ENCODE measurements around the gene ROR1. TPM values are rescaled to one million over a fixed set of nuclear protein-coding genes. Genes with fewer than 3 reads are reported as not detected.

Gene ROR1
- polyA plus RNA-seq, 1 of the 3 experiments (the other 2 are of a cell fraction): 4.0 TPM

- H3K27ac ChIP-seq (ENCODE audit: low read depth in 2 of 2, low read length in 1 of 2): no peak overlapping the region
- no peak for DNase-seq
- H4K20me1 ChIP-seq (ENCODE audit: insufficient read depth): no peaks in the 10 kb centered on the region
- H3K4me3 ChIP-seq (ENCODE audit: low read depth in 2 of 2, low read length in 1 of 2): no peak overlapping the region
- CTCF ChIA-PET: interaction anchor here (0.5 to 1.3 kb wide), 2 partner anchors 47 to 505 kb away, joined by 3 read pairs; no protein-coding TSS in a partner anchor
- H3K4me2 ChIP-seq: no peak overlapping the region
- H3K36me3 ChIP-seq (replicated peaks in 1 of 2; ENCODE audit: control insufficient read depth in 1 of 2, insufficient read depth in 2 of 2, low read length in 1 of 2): no peaks in the 10 kb centered on the region
- no peak overlapping the region for H3K9ac ChIP-seq
- H2AFZ ChIP-seq (ENCODE audit: low read depth): no peak overlapping the region
- no peaks in the 10 kb centered on the region for H3F3A ChIP-seq (replicated peaks; ENCODE audit: insufficient read depth)
- H3K79me2 ChIP-seq (ENCODE audit: insufficient read depth): no peaks in the 10 kb centered on the region
- WGBS (ENCODE audit: low lambda C conversion rate): 28% methylated on average over 1 of the region's 1 CpG
- TF ChIP-seq REST (IDR thresholded peaks at IDR 0.05; ENCODE audit: low read depth, low read length) (no peak), MEF2A (IDR thresholded peaks at IDR 0.05; ENCODE audit: borderline replicate concordance, low read depth) (no peak), EP300 (IDR thresholded peaks at IDR 0.05; ENCODE audit: borderline replicate concordance in 1 of 2, low read depth in 1 of 2, low read length in 1 of 2) (no peak), NRF1 (IDR thresholded peaks at IDR 0.05; ENCODE audit: low read depth, low read length) (no peak)
- no peaks in the 10 kb centered on the region for H3K9me3 ChIP-seq
- H3K4me1 ChIP-seq (ENCODE audit: control insufficient read depth in 1 of 2, insufficient read depth in 2 of 2, low read depth in 1 of 2, low read length in 1 of 2): no peaks in the 10 kb centered on the region
- POLR2A ChIA-PET: no interaction called here
- no peaks in the 10 kb centered on the region for H3K27me3 ChIP-seq (ENCODE audit: insufficient read depth)
- H3K9me2 ChIP-seq: no peaks in the 10 kb centered on the region
These were observed 35.0 kb upstream of the ROR1 start for GRCh38 chr1:63738772-63739171.

GRCh38 chr1:63739452-63739851 is 34.4 kb upstream of the ROR1 start:
- H4K20me1 ChIP-seq (ENCODE audit: insufficient read depth): no peaks in the 10 kb centered on the region
- no peaks in the 10 kb centered on the region for H3K4me1 ChIP-seq (ENCODE audit: control insufficient read depth in 1 of 2, insufficient read depth in 2 of 2, low read depth in 1 of 2, low read length in 1 of 2)
- H3K27me3 ChIP-seq (ENCODE audit: insufficient read depth): no peaks in the 10 kb centered on the region
- H3K9me3 ChIP-seq: no peaks in the 10 kb centered on the region
- H3K9me2 ChIP-seq: no peaks in the 10 kb centered on the region
- no peak overlapping the region for H3K27ac ChIP-seq (ENCODE audit: low read depth in 2 of 2, low read length in 1 of 2)
- H3K4me2 ChIP-seq: no peak overlapping the region
- H3F3A ChIP-seq (replicated peaks; ENCODE audit: insufficient read depth): no peaks in the 10 kb centered on the region
- H3K4me3 ChIP-seq (ENCODE audit: low read depth in 2 of 2, low read length in 1 of 2): no peak overlapping the region
- WGBS (ENCODE audit: low lambda C conversion rate): 19% methylated on average over 2 of the region's 2 CpGs
- ChIA-PET CTCF (interaction anchor here (0.5 to 1.3 kb wide), 3 partner anchors 10 to 504 kb away, joined by 3 read pairs; no protein-coding TSS in a partner anchor), POLR2A (no interaction called here)
- no peak for DNase-seq
- H3K9ac ChIP-seq: no peak overlapping the region
- no peaks in the 10 kb centered on the region for H3K36me3 ChIP-seq (replicated peaks in 1 of 2; ENCODE audit: control insufficient read depth in 1 of 2, insufficient read depth in 2 of 2, low read length in 1 of 2)
- no peaks in the 10 kb centered on the region for H3K79me2 ChIP-seq (ENCODE audit: insufficient read depth)
- no peak overlapping the region for H2AFZ ChIP-seq (ENCODE audit: low read depth)
- TF ChIP-seq ZBTB33 (IDR thresholded peaks at IDR 0.05; ENCODE audit: borderline replicate concordance, low read depth): no peak
- TF ChIP-seq FOSL2 (IDR thresholded peaks at IDR 0.05; ENCODE audit: borderline replicate concordance, low read depth): no peak
- no peak for TF ChIP-seq TEAD4 (IDR thresholded peaks at IDR 0.05; ENCODE audit: borderline replicate concordance, insufficient read depth)
- TF ChIP-seq MXI1 (IDR thresholded peaks at IDR 0.05; ENCODE audit: low read depth, low read length): no peak
- TF ChIP-seq MEF2A (IDR thresholded peaks at IDR 0.05; ENCODE audit: borderline replicate concordance, low read depth): no peak
- no peak for TF ChIP-seq CHD2 (IDR thresholded peaks at IDR 0.05; ENCODE audit: low read length, partially characterized antibody)
- TF ChIP-seq RFX5 (IDR thresholded peaks at IDR 0.05; ENCODE audit: low read length): no peak
- TF ChIP-seq MAX (IDR thresholded peaks at IDR 0.05; ENCODE audit: low read depth): no peak
- no peak for TF ChIP-seq RCOR1 (IDR thresholded peaks at IDR 0.05; ENCODE audit: low read length)
- TF ChIP-seq GABPA (IDR thresholded peaks at IDR 0.05; ENCODE audit: low read depth): no peak
- TF ChIP-seq REST (IDR thresholded peaks at IDR 0.05; ENCODE audit: low read depth, low read length): no peak
- no peak for TF ChIP-seq PBX3 (IDR thresholded peaks at IDR 0.05)
- no peak for TF ChIP-seq RXRA (IDR thresholded peaks at IDR 0.05; ENCODE audit: borderline replicate concordance, low read depth)
- TF ChIP-seq FOXM1 (IDR thresholded peaks at IDR 0.05; ENCODE audit: low read depth): no peak
- TF ChIP-seq TCF12 (IDR thresholded peaks at IDR 0.05): no peak
